ENCODE measurements around the gene AHCYL1. TPM values are rescaled to one million over a fixed set of nuclear protein-coding genes. Genes with fewer than 3 reads are reported as not detected.
A peak's percentile ranks its signal among the peaks of the same experiment; 100 is the strongest.

Gene AHCYL1
- total RNA-seq (10 to 100 TPM; 56.9 to 59.9 TPM), polyA plus RNA-seq (46.6 TPM)

DNA sequence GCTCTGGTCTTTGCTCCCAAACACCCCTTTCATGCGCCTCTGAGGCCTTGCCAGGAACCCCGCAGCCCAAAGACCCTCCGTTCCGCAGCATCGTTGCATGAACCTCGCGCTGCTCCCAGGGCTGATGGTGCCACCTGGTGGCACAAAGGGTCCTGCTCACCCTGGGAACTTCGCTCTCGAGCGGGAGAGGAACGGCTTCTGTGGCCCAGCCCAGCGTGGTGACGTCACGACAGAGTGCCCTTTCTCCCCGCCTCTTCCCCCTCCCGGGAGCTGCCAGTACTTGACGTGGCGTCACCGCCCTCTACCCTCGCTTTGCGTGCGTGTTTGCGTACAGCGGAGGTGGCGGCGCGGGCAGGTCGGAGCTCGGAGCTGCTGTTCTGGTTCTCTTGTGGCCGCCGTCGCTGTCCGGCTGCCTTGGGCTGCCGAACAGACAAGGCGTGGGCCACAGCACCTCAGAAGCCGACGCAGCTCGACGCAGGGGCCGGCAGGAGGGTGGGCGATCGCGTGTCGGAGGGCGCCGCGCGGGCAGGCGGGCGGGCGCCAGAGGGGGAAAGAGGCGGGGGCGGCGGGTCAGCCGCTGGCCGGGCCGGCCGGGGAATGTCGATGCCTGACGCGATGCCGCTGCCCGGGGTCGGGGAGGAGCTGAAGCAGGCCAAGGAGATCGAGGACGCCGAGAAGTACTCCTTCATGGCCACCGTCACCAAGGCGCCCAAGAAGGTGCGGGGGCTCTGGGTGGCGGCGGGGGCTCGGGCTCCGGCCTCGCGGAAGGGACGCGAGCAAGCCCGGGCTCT is at the start of gene AHCYL1:
Gene AHCYL1 (plus strand): TSS at position 310 of the 791 bp plus-strand sequence. CDS start 288 bp downstream, at position 598.
- ChIA-PET POLR2A (interaction anchor here (0.8 to 1.8 kb wide), 9 partner anchors 50 to 501 kb away, joined by 3 to 19 read pairs (median 5); partner anchors contain the start of genes ATXN7L2, GNAI3 and STRIP1), CTCF (interaction anchor here (0.6 to 13.3 kb wide), 63 partner anchors 9 to 708 kb away, joined by 3 to 520 read pairs (median 5); partner anchors contain the start of genes GNAI3, GSTM3, GSTM4 and STRIP1)
- peaks cover 38 to 46% (median 44%) of the 10 kb centered on the region in 3 donors for H3K4me1 Mint-ChIP-seq
- DNase-seq = peak; percentile 98 to 99 (median 99)
- H3K27ac Mint-ChIP-seq = peak within 1 kb of the TSS; percentile 68 to 100 (median 99)
- H3K36me3 ChIP-seq (ENCODE audit: insufficient read depth, low read length) = peaks cover 4% of the 10 kb centered on the region
- no peaks in the 10 kb centered on the region for H3K9me3 ChIP-seq (ENCODE audit: low read length)
- H3K9me3 Mint-ChIP-seq = no peaks in the 10 kb centered on the region
- peaks cover 0 to 15% (median 2%) of the 10 kb centered on the region in 3 donors for H3K36me3 Mint-ChIP-seq
- H3K4me3 Mint-ChIP-seq = peak within 1 kb of the TSS; percentile 92 to 99 (median 97)
- H3K27ac ChIP-seq (ENCODE audit: low read depth, low read length) = peak within 1 kb of the TSS; percentile 77
- no peaks in the 10 kb centered on the region for H3K27me3 ChIP-seq (ENCODE audit: insufficient read depth, low read length, poor library complexity, severe bottlenecking)
- H3K4me3 ChIP-seq (ENCODE audit: low read length) = peak within 1 kb of the TSS; percentile 75
- peaks cover 36% of the 10 kb centered on the region for H3K4me1 ChIP-seq (ENCODE audit: insufficient read depth, low read length)
- peaks cover 0 to 2% of the 10 kb centered on the region in 2 donors for H3K27me3 Mint-ChIP-seq

DNA sequence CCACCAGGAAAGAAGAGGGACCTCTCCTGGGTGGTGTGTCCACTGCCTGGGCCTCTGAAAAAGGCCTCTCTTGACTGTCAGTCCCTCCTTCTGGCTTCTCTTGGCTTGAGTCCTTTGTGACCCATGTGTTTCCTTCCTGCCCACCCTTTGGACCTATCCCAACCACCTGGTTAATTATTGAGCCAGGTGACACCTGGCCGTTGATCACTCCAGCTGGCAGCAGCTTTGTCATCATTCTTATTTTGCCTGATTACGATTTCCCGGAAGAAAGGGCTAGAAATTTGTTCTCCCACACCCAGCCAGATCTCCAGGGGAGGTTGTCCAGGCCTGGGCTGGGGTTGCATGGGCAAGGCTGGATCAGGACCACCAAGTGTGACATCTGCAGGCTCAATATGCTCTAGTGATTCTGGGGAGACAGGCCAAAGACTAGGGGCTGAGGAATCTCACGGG is 49.1 kb upstream of the AHCYL1 start:
- Histone ChIP-seq H3K36me3 (ENCODE audit: insufficient read depth, low read length) (no peaks in the 10 kb centered on the region), H3K4me1 (ENCODE audit: insufficient read depth, low read length) (no peaks in the 10 kb centered on the region), H3K27ac (ENCODE audit: low read depth, low read length) (no peak overlapping the region), H3K4me3 (ENCODE audit: low read length) (no peak overlapping the region), H3K9me3 (ENCODE audit: low read length) (peaks cover 5% of the 10 kb centered on the region), H3K27me3 (ENCODE audit: insufficient read depth, low read length, poor library complexity, severe bottlenecking) (no peaks in the 10 kb centered on the region)
- Mint-ChIP-seq H3K27me3 (peaks cover 1 to 4% of the 10 kb centered on the region in 2 donors), H3K4me1 (peaks cover 4 to 6% (median 4%) of the 10 kb centered on the region in 3 donors), H3K36me3 (peaks cover 1 to 17% (median 2%) of the 10 kb centered on the region in 3 donors), H3K9me3 (peaks cover 22 to 32% (median 27%) of the 10 kb centered on the region in 5 donors), H3K27ac (peak overlapping the region in 1 of 8 donors; percentile 18), H3K4me3 (peak overlapping the region in 1 of 7 donors; percentile 48)
- DNase-seq = no peak
- ChIA-PET POLR2A (no interaction called here), CTCF (no interaction called here)

DNA sequence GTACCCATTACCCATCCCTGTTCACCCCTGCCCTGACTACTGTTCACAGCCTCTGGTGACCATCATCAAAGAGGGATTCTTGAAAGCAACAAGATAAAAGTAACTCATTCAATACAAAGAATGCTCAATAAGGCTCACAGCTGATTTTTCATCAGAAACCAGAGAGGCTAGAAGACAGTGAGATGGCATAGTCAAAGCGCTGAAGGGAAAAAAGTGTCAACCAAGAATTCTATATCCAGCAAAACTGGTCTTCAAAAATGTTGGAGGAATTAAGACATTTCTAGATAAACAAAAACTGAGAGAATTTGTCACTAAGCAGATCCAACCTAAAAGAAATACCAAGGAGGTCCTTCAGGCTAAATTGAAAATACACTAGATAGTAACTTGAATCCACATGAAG is 46.8 kb upstream of the AHCYL1 start:
- Histone ChIP-seq H3K9me3 (ENCODE audit: low read length) (peaks cover 5% of the 10 kb centered on the region), H3K4me1 (ENCODE audit: insufficient read depth, low read length) (no peaks in the 10 kb centered on the region), H3K4me3 (ENCODE audit: low read length) (no peak overlapping the region), H3K27ac (ENCODE audit: low read depth, low read length) (no peak overlapping the region), H3K27me3 (ENCODE audit: insufficient read depth, low read length, poor library complexity, severe bottlenecking) (no peaks in the 10 kb centered on the region), H3K36me3 (ENCODE audit: insufficient read depth, low read length) (no peaks in the 10 kb centered on the region)
- Mint-ChIP-seq H3K4me3 (no peak overlapping the region), H3K4me1 (peaks cover 4 to 6% (median 4%) of the 10 kb centered on the region in 3 donors), H3K27me3 (peaks cover 4 to 5% of the 10 kb centered on the region in 2 donors), H3K36me3 (peaks cover 1 to 17% (median 2%) of the 10 kb centered on the region in 3 donors), H3K27ac (no peak overlapping the region), H3K9me3 (peaks cover 22 to 32% (median 27%) of the 10 kb centered on the region in 5 donors)
- ChIA-PET CTCF (no interaction called here), POLR2A (no interaction called here)
- DNase-seq = no peak

DNA sequence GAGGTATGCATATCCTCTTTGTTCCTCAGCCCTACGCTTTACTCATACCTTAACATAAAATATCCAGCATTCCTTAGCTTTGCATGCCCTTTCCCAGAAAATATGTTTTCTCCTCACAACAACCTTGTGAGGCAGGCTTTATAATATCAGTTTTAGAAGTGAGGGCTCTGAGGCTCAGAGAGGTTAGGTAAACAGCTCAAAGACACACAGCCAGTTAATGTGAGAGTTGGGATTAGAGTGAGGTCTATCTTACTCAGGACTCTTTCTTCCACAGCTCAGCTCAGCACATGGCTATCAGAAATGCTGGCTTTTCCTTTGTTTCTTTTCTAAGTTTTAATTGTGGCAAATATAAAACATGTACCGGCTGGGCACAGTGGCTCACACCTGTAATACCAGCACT is 46.0 kb upstream of the AHCYL1 start:
- Mint-ChIP-seq H3K4me3 (no peak overlapping the region), H3K27me3 (peaks cover 4 to 5% of the 10 kb centered on the region in 2 donors), H3K27ac (no peak overlapping the region), H3K9me3 (peaks cover 22 to 32% (median 27%) of the 10 kb centered on the region in 5 donors), H3K4me1 (peaks cover 4 to 5% (median 4%) of the 10 kb centered on the region in 3 donors), H3K36me3 (peaks cover 1 to 17% (median 2%) of the 10 kb centered on the region in 3 donors)
- Histone ChIP-seq H3K27me3 (ENCODE audit: insufficient read depth, low read length, poor library complexity, severe bottlenecking) (no peaks in the 10 kb centered on the region), H3K9me3 (ENCODE audit: low read length) (peaks cover 5% of the 10 kb centered on the region), H3K36me3 (ENCODE audit: insufficient read depth, low read length) (no peaks in the 10 kb centered on the region), H3K4me1 (ENCODE audit: insufficient read depth, low read length) (no peaks in the 10 kb centered on the region), H3K27ac (ENCODE audit: low read depth, low read length) (no peak overlapping the region), H3K4me3 (ENCODE audit: low read length) (no peak overlapping the region)
- CTCF ChIA-PET = no interaction called here
- no peak for DNase-seq
- POLR2A ChIA-PET = no interaction called here

DNA sequence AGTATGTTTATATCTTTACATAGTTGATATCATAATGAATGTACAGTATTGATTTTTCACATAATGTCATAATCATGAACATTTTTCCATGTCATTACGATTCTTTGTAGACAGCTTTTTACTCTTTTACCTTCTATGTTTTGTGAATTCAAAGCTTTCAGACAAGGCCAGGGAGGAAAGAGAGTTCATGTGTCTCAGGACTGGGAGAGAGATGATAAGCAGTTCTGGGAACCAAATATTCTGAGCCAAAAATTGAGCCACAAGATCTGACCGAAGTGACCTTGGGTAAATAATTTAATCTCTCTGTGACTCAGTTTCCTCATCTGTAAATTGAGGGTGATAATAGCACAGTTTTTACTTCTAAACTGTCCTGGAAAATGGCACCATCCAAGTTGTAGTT is 42.1 kb upstream of the AHCYL1 start:
- peaks cover 4 to 17% of the 10 kb centered on the region in 2 donors for H3K27me3 Mint-ChIP-seq
- peaks cover 2% of the 10 kb centered on the region for H3K27me3 ChIP-seq (ENCODE audit: insufficient read depth, low read length, poor library complexity, severe bottlenecking)
- peaks cover 4 to 6% (median 5%) of the 10 kb centered on the region in 3 donors for H3K4me1 Mint-ChIP-seq
- no peak for DNase-seq
- ChIA-PET CTCF (no interaction called here), POLR2A (no interaction called here)
- H3K4me3 ChIP-seq (ENCODE audit: low read length) = no peak overlapping the region
- H3K9me3 Mint-ChIP-seq = peaks cover 10 to 19% (median 11%) of the 10 kb centered on the region in 5 donors
- no peak overlapping the region for H3K27ac Mint-ChIP-seq
- H3K36me3 Mint-ChIP-seq = peaks cover 0 to 3% (median 2%) of the 10 kb centered on the region in 3 donors
- H3K27ac ChIP-seq (ENCODE audit: low read depth, low read length) = peak overlapping the region; percentile 6
- H3K36me3 ChIP-seq (ENCODE audit: insufficient read depth, low read length) = no peaks in the 10 kb centered on the region
- H3K9me3 ChIP-seq (ENCODE audit: low read length) = peaks cover 5% of the 10 kb centered on the region
- H3K4me1 ChIP-seq (ENCODE audit: insufficient read depth, low read length) = no peaks in the 10 kb centered on the region
- no peak overlapping the region for H3K4me3 Mint-ChIP-seq

DNA sequence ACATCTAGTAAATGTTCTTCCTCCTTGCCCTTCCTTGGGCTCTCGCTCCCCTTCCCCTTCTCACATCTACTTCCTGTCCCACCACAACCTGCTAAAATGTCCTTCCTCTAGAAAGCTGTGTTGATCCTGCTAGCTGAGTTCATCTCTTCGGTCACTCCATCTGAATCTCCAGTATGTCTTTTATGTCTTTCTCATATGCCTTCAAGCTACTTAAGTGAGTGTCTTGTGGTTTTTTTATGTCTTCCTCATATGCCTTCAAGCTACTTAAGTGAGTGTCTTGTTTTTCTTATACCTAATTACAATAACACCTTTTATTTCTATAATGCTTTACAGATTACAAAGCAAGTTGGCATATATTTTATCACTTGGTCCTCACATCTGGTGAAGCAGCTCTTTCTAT is 40.0 kb upstream of the AHCYL1 start:
- no peak for DNase-seq
- Histone ChIP-seq H3K9me3 (ENCODE audit: low read length) (no peaks in the 10 kb centered on the region), H3K36me3 (ENCODE audit: insufficient read depth, low read length) (no peaks in the 10 kb centered on the region), H3K4me3 (ENCODE audit: low read length) (no peak overlapping the region), H3K27me3 (ENCODE audit: insufficient read depth, low read length, poor library complexity, severe bottlenecking) (peaks cover 2% of the 10 kb centered on the region), H3K4me1 (ENCODE audit: insufficient read depth, low read length) (no peaks in the 10 kb centered on the region), H3K27ac (ENCODE audit: low read depth, low read length) (no peak overlapping the region)
- H3K4me1 Mint-ChIP-seq = peaks cover 4 to 6% (median 5%) of the 10 kb centered on the region in 3 donors
- ChIA-PET POLR2A (no interaction called here), CTCF (interaction anchor here (1.3 kb wide), 1 partner anchor 138 kb away, joined by 3 read pairs; no protein-coding TSS in a partner anchor)
- peaks cover 4 to 13% of the 10 kb centered on the region in 2 donors for H3K27me3 Mint-ChIP-seq
- no peaks in the 10 kb centered on the region for H3K36me3 Mint-ChIP-seq
- H3K9me3 Mint-ChIP-seq = peaks cover 0 to 2% (median under 1%) of the 10 kb centered on the region in 5 donors
- peak overlapping the region in 1 of 8 donors; percentile 19 for H3K27ac Mint-ChIP-seq
- H3K4me3 Mint-ChIP-seq = no peak overlapping the region

DNA sequence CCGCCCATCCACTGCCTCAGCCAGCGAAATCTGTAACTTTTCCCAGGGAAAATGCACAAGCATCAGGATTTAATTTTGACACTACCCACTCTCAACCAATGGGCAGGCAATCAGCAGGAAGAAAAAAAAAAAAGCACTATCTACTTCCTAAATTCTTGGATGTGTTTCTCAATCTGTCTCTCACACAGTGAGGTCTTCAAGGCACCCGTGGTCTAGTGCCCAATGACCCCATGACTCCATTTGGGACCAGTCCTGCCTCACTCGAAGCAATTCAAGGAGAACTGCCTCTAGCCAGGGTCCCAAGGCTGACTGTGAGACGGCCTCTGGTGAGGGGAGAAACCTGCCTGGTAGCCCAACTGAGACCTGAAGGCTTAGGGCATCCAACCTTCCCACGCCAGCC is 38.1 kb upstream of the AHCYL1 start:
- Histone ChIP-seq H3K27me3 (ENCODE audit: insufficient read depth, low read length, poor library complexity, severe bottlenecking) (peaks cover 2% of the 10 kb centered on the region), H3K4me1 (ENCODE audit: insufficient read depth, low read length) (no peaks in the 10 kb centered on the region), H3K4me3 (ENCODE audit: low read length) (no peak overlapping the region), H3K36me3 (ENCODE audit: insufficient read depth, low read length) (no peaks in the 10 kb centered on the region), H3K27ac (ENCODE audit: low read depth, low read length) (no peak overlapping the region), H3K9me3 (ENCODE audit: low read length) (no peaks in the 10 kb centered on the region)
- Mint-ChIP-seq H3K27me3 (peaks cover 0 to 13% of the 10 kb centered on the region in 2 donors), H3K36me3 (no peaks in the 10 kb centered on the region), H3K4me3 (no peak overlapping the region), H3K9me3 (no peaks in the 10 kb centered on the region), H3K4me1 (peaks cover 4 to 6% (median 5%) of the 10 kb centered on the region in 3 donors), H3K27ac (no peak overlapping the region)
- POLR2A ChIA-PET = no interaction called here
- CTCF ChIA-PET = interaction anchor here (1.2 kb wide), 1 partner anchor 156 kb away, joined by 4 read pairs; no protein-coding TSS in a partner anchor
- DNase-seq = no peak
